Mesothelial cell of epicardium (in vitro differentiated cells): ENCODE data around the gene GJA4. TPM values are rescaled to one million over a fixed set of nuclear protein-coding genes. Genes with fewer than 3 reads are reported as not detected.

ENCODE experiments used
- DNase-seq, 2 experiments: peaks; one replicate each; pipeline ENCODE4 v3.0.0; 2021; ENCODE audit warnings: low spot score in 2 of 2; ENCODE audit not compliant: unreplicated experiment in 2 of 2
- H3K27ac Mint-ChIP-seq: 2 replicates; pipeline ENCODE4 v1.8.0; 2021; ENCODE audit warnings: mixed read lengths
- H3K27me3 Mint-ChIP-seq: 2 replicates; pipeline ENCODE4 v1.8.0; 2021; ENCODE audit warnings: low read depth, mixed read lengths
- H3K36me3 Mint-ChIP-seq: 2 replicates; pipeline ENCODE4 v1.8.0; 2021; ENCODE audit warnings: mixed read lengths
- H3K4me1 Mint-ChIP-seq: 2 replicates; pipeline ENCODE4 v1.8.0; 2021; ENCODE audit warnings: mixed read lengths
- H3K4me3 Mint-ChIP-seq: 2 replicates; pipeline ENCODE4 v1.8.0; 2021; ENCODE audit warnings: mild to moderate bottlenecking, moderate library complexity, mixed read lengths
- H3K9me3 Mint-ChIP-seq: 2 replicates; pipeline ENCODE4 v1.8.0; 2021; ENCODE audit warnings: mixed read lengths
- total RNA-seq: library from RNA; stranded (reverse); gene quantifications from 3 replicates; pipeline ENCODE4 v1.2.1, GENCODE V29; 2021
- TF ChIP-seq, protein P1 (sequence below): fragments of 200-600 bp; sonication (generic); IDR thresholded peaks from one replicate; pipeline ENCODE4 v1.5.0; 2021; ENCODE audit warnings: antibody characterized with exemption; ENCODE audit not compliant: unreplicated experiment

The GJA4 gene
- total RNA-seq, 1 donor from 2014 or later = not detected

- Mint-ChIP-seq H3K36me3 (no peaks in the 10 kb centered on the region), H3K9me3 (peaks cover 5% of the 10 kb centered on the region), H3K4me1 (no peaks in the 10 kb centered on the region), H3K27ac (no peak overlapping the region), H3K4me3 (no peak overlapping the region), H3K27me3 (no peaks in the 10 kb centered on the region)
- TF ChIP-seq, protein P1, sequence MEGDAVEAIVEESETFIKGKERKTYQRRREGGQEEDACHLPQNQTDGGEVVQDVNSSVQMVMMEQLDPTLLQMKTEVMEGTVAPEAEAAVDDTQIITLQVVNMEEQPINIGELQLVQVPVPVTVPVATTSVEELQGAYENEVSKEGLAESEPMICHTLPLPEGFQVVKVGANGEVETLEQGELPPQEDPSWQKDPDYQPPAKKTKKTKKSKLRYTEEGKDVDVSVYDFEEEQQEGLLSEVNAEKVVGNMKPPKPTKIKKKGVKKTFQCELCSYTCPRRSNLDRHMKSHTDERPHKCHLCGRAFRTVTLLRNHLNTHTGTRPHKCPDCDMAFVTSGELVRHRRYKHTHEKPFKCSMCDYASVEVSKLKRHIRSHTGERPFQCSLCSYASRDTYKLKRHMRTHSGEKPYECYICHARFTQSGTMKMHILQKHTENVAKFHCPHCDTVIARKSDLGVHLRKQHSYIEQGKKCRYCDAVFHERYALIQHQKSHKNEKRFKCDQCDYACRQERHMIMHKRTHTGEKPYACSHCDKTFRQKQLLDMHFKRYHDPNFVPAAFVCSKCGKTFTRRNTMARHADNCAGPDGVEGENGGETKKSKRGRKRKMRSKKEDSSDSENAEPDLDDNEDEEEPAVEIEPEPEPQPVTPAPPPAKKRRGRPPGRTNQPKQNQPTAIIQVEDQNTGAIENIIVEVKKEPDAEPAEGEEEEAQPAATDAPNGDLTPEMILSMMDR = no peak
- DNase-seq = no peak
Measured at GRCh38 chr1:34824817-34825454, 32.1 kb downstream of the GJA4 start.

- H3K4me1 Mint-ChIP-seq = no peaks in the 10 kb centered on the region
- H3K36me3 Mint-ChIP-seq = no peaks in the 10 kb centered on the region
- no peaks in the 10 kb centered on the region for H3K27me3 Mint-ChIP-seq
- no peak overlapping the region for H3K27ac Mint-ChIP-seq
- H3K4me3 Mint-ChIP-seq = no peak overlapping the region
- DNase-seq = no peak
- TF ChIP-seq, protein P1 = no peak
- H3K9me3 Mint-ChIP-seq = no peaks in the 10 kb centered on the region
Measured at GRCh38 chr1:34825455-34826091, 32.8 kb downstream of the GJA4 start.

DNA sequence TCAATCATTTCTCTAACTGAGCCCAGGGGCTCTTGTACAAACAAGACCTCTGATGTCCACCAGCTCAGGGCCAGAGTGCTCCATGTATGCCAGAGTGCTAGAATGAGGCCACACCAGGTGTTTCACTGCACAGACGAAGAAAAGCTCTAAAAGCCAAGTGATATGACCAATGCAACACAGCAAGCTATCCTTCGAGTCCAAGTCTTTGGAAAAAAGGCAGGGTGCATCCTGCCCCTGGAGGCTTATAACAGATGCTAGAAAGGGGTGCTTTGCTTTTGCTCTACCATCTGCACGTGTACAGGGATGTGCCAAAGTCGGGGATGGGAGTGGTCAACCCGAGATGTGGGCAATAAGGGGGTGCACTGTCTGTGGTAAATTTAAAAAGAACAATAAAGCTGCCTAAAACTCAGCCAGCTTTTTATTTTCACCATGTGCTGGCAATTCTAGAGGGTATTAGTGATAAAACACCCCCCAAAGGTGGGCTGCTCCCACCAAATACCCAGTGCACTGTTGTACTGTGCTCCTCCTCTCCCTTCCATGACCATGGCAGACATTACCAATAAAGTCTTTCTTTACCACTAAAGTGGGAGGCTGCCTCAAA, 34.6 kb downstream of the GJA4 start:
- H3K4me3 Mint-ChIP-seq = no peak overlapping the region
- H3K27me3 Mint-ChIP-seq = no peaks in the 10 kb centered on the region
- H3K27ac Mint-ChIP-seq = no peak overlapping the region
- TF ChIP-seq, protein P1 = no peak
- H3K9me3 Mint-ChIP-seq = no peaks in the 10 kb centered on the region
- no peak for DNase-seq
- H3K36me3 Mint-ChIP-seq = no peaks in the 10 kb centered on the region
- no peaks in the 10 kb centered on the region for H3K4me1 Mint-ChIP-seq

- Mint-ChIP-seq H3K9me3 (no peaks in the 10 kb centered on the region), H3K4me3 (no peak overlapping the region), H3K36me3 (no peaks in the 10 kb centered on the region), H3K4me1 (no peaks in the 10 kb centered on the region), H3K27me3 (no peaks in the 10 kb centered on the region), H3K27ac (no peak overlapping the region)
- no peak for DNase-seq
- TF ChIP-seq, protein P1 = no peak
Measured at GRCh38 chr1:34828611-34829010, 35.8 kb downstream of the GJA4 start.

DNA sequence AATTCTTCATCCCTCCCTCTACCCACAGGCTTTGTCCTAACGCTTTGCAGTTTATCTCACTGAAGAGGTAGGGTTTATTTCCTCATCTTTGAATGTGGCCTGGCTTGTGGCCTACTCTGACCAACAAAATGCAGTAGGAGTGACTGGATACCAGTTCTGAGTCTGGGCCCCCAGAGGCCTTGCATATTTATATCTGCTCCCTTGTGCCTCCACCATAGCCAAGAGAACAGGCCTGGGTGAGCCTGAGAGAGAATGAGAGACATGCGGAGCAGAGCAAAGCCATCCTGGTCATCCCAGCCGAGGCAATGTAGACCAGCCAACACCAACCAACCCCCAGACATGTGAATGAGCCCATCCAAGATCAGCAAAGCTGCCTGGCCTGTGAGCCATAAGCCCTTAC, 36.5 kb downstream of the GJA4 start:
- TF ChIP-seq, protein P1 = no peak
- Mint-ChIP-seq H3K4me3 (no peak overlapping the region), H3K36me3 (no peaks in the 10 kb centered on the region), H3K27me3 (no peaks in the 10 kb centered on the region), H3K4me1 (no peaks in the 10 kb centered on the region), H3K9me3 (no peaks in the 10 kb centered on the region), H3K27ac (no peak overlapping the region)
- DNase-seq = no peak
